ENCODE measurements around the gene NFIL3. TPM values are rescaled to one million over a fixed set of nuclear protein-coding genes. Genes with fewer than 3 reads are reported as not detected.
A peak's percentile ranks its signal among the peaks of the same experiment; 100 is the strongest.

The NFIL3 gene
- total RNA-seq, 1 experiment from 2014 or later, result 14.5 TPM

GRCh38 chr9:91421971-91422757 is 1.5 kb downstream of the NFIL3 start:
- BruUV-seq (replicated peaks), result no TSS peak
- Histone ChIP-seq H3K27me3 (replicated peaks; ENCODE audit: insufficient read depth, low read depth, low read length, poor library complexity) (no peaks in the 10 kb centered on the region), H3K27ac (ENCODE audit: low read depth, low read length, poor library complexity, severe bottlenecking) (peak overlapping the region; percentile 74), H3K4me1 (ENCODE audit: insufficient read depth, low read length, poor library complexity, severe bottlenecking) (peaks cover 40% of the 10 kb centered on the region), H3K36me3 (ENCODE audit: insufficient read depth, low read length, poor library complexity, severe bottlenecking) (no peaks in the 10 kb centered on the region), H3K9me3 (ENCODE audit: low read depth, low read length, poor library complexity, severe bottlenecking) (no peaks in the 10 kb centered on the region), H3K4me3 (ENCODE audit: low read depth, low read length, poor library complexity, severe bottlenecking) (peak overlapping the region; percentile 83)
- DNase-seq (ENCODE audit: low spot score), result peak; percentile 25
- CTCF ChIA-PET, result no interaction called here
- POLR2A ChIA-PET (ENCODE audit: low non-redundant PET), result no interaction called here
- intact Hi-C loops (cut with micrococcal nuclease; ENCODE audit: unreplicated experiment), result loop anchor here (10.0 kb wide), 1 partner anchor 227 kb away; no protein-coding TSS in a partner anchor
- TF ChIP-seq CTCF (conservative IDR thresholded peaks at IDR 0.05; ENCODE audit: low read depth, low read length) (no peak), EZH2 (IDR thresholded peaks at IDR 0.05; ENCODE audit: borderline replicate concordance, low read depth, low read length, poor library complexity, severe bottlenecking) (no peak)

- H3K27ac ChIP-seq (ENCODE audit: low read depth, low read length, poor library complexity, severe bottlenecking), result peak overlapping the region; percentile 74
- no peaks in the 10 kb centered on the region for H3K27me3 ChIP-seq (replicated peaks; ENCODE audit: insufficient read depth, low read depth, low read length, poor library complexity)
- no peaks in the 10 kb centered on the region for H3K9me3 ChIP-seq (ENCODE audit: low read depth, low read length, poor library complexity, severe bottlenecking)
- H3K4me1 ChIP-seq (ENCODE audit: insufficient read depth, low read length, poor library complexity, severe bottlenecking), result peaks cover 42% of the 10 kb centered on the region
- H3K36me3 ChIP-seq (ENCODE audit: insufficient read depth, low read length, poor library complexity, severe bottlenecking), result no peaks in the 10 kb centered on the region
- ChIA-PET CTCF (no interaction called here), POLR2A (ENCODE audit: low non-redundant PET) (no interaction called here)
- intact Hi-C loops (cut with micrococcal nuclease; ENCODE audit: unreplicated experiment), result loop anchor here (10.0 kb wide), 1 partner anchor 226 kb away; no protein-coding TSS in a partner anchor
- TF ChIP-seq EZH2 (IDR thresholded peaks at IDR 0.05; ENCODE audit: borderline replicate concordance, low read depth, low read length, poor library complexity, severe bottlenecking) (no peak), CTCF (conservative IDR thresholded peaks at IDR 0.05; ENCODE audit: low read depth, low read length) (peak; percentile 66)
- peak overlapping the region; percentile 83 for H3K4me3 ChIP-seq (ENCODE audit: low read depth, low read length, poor library complexity, severe bottlenecking)
- DNase-seq (ENCODE audit: low spot score), result peak; percentile 52
- no TSS peak for BruUV-seq (replicated peaks)
Measured at GRCh38 chr9:91421128-91421765, 2.4 kb downstream of the NFIL3 start.

- H3K4me1 ChIP-seq (ENCODE audit: insufficient read depth, low read length, poor library complexity, severe bottlenecking), result peaks cover 42% of the 10 kb centered on the region
- DNase-seq (ENCODE audit: low spot score), result no peak
- no TSS peak for BruUV-seq (replicated peaks)
- H3K27ac ChIP-seq (ENCODE audit: low read depth, low read length, poor library complexity, severe bottlenecking), result peak overlapping the region; percentile 74
- ChIA-PET CTCF (no interaction called here), POLR2A (ENCODE audit: low non-redundant PET) (no interaction called here)
- intact Hi-C loops (cut with micrococcal nuclease; ENCODE audit: unreplicated experiment), result loop anchor here (10.0 kb wide), 1 partner anchor 226 kb away; no protein-coding TSS in a partner anchor
- no peaks in the 10 kb centered on the region for H3K9me3 ChIP-seq (ENCODE audit: low read depth, low read length, poor library complexity, severe bottlenecking)
- TF ChIP-seq EZH2 (IDR thresholded peaks at IDR 0.05; ENCODE audit: borderline replicate concordance, low read depth, low read length, poor library complexity, severe bottlenecking) (no peak), CTCF (conservative IDR thresholded peaks at IDR 0.05; ENCODE audit: low read depth, low read length) (no peak)
- H3K27me3 ChIP-seq (replicated peaks; ENCODE audit: insufficient read depth, low read depth, low read length, poor library complexity), result no peaks in the 10 kb centered on the region
- peak overlapping the region; percentile 83 for H3K4me3 ChIP-seq (ENCODE audit: low read depth, low read length, poor library complexity, severe bottlenecking)
- H3K36me3 ChIP-seq (ENCODE audit: insufficient read depth, low read length, poor library complexity, severe bottlenecking), result no peaks in the 10 kb centered on the region
Measured at GRCh38 chr9:91420501-91421127, 3.0 kb downstream of the NFIL3 start.

Data from A673 (cell line).